Body of pancreas (tissue), 4 donors: Measurements from ENCODE around the gene CHRNG. TPM values are rescaled to one million over a fixed set of nuclear protein-coding genes. Genes with fewer than 3 reads are reported as not detected.

Source experiments
- ATAC-seq: fragments of 150-250 bp; one replicate; pipeline ENCODE4 v1.9.1; 2016
- DNase-seq, 4 donors: peaks; one replicate each; pipeline ENCODE4 v3.0.0-alpha.2; 2019
- H3K27ac ChIP-seq, 4 donors: fragments of 200-600 bp; sonication (generic); 1 replicate in 3 of 4; 2 replicates in 1 of 4; pipeline versions ENCODE4 v1.5.1 to v1.6.1; 2016 to 2019; ENCODE audit warnings: mild to moderate bottlenecking in 1 of 4, mixed read lengths in 1 of 4, moderate library complexity in 1 of 4
- H3K27me3 ChIP-seq, 2 donors: fragments of 200-600 bp; sonication (generic); one replicate each; pipeline ENCODE4 v1.6.0; 2016; ENCODE audit warnings: mild to moderate bottlenecking in 1 of 2
- H3K36me3 ChIP-seq, 2 donors: fragments of 200-600 bp; sonication (generic); replicated peaks in 1 of 2; 2 replicates each; pipeline ENCODE4 v1.5.1; 2016; ENCODE audit warnings: low read depth in 2 of 2; ENCODE audit not compliant: insufficient read depth in 1 of 2
- H3K4me1 ChIP-seq: fragments of 200-600 bp; sonication (generic); one replicate; pipeline ENCODE4 v1.6.0; 2016
- H3K4me3 ChIP-seq, 2 donors: fragments of 200-600 bp; sonication (generic); 1 replicate in 1 of 2; 2 replicates in 1 of 2; pipeline ENCODE4 v1.5.1; 2016 to 2019
- H3K9me3 ChIP-seq, 3 donors: fragments of 200-600 bp; sonication (generic); 1 replicate in 2 of 3; 2 replicates in 1 of 3; pipeline ENCODE4 v1.5.1; 2016
- POLR2A ChIP-seq, 3 donors: fragments of 450-650 bp; IDR thresholded peaks; one replicate each; pipeline ENCODE4 v1.6.1; 2016; ENCODE audit warnings: antibody characterized with exemption in 3 of 3, mild to moderate bottlenecking in 2 of 3
- WGBS, 2 donors: methylation state at CpG; one replicate each; pipeline ENCODE4 v1.1.5; 2017; 5-methylcytosine and 5-hydroxymethylcytosine counted together
- intact Hi-C: fragments of 100-400 bp; cut with DNase I; formaldehyde crosslinking; loops from one replicate; pipeline ENCODE4 v1.15.1; 2023
- total RNA-seq, 2 donors: library from RNA; depleted of rRNA; stranded (reverse); fragments of >200 nt; gene quantifications; one replicate each; pipeline ENCODE4 v1.1.0, GENCODE V29; 2016
- TF ChIP-seq, protein P1 (sequence below), 7 experiments: fragments of 450-650 bp in 4 of 7; fragments of 200-600 bp in 3 of 7; sonication (generic) in 3 of 7; IDR thresholded peaks; one replicate each; pipeline ENCODE4 v1.5.1; 2016 to 2019; ENCODE audit warnings: antibody characterized with exemption in 7 of 7

CHRNG gene
- total RNA-seq, 2 donors from 2014 or later: not detected

DNA sequence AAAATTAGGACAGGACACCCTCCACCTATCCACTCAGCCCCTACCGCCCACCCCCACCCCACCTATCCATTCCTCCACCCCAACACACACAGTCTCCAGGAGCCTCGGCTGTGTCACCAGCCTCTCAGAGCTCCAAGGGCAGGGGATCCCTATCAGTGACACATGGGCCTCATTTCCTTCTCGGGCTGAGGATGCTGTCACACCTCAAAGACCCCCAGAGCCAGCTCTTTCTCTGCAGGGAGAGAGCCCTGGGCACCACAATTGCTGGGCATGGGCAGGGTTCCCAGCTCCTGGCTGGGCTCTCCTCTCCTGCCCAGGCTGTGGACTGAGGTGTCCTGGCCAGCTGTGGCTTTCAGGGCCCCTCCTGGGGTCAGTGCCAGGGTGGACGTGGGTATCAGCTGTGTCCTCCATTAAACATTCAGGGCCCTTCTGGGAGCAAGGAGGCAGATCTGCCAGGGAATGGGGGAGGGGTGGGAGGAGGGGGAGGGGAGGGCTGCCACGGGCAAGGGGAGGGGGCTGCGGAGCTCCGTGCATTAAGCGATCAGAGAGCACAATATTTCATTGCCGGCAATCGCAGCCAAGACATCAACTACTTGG lies 37.6 kb upstream of the CHRNG start:
- DNase-seq: peak in 2 of 4 donors; percentile 19 to 36
- TF ChIP-seq, protein P1, sequence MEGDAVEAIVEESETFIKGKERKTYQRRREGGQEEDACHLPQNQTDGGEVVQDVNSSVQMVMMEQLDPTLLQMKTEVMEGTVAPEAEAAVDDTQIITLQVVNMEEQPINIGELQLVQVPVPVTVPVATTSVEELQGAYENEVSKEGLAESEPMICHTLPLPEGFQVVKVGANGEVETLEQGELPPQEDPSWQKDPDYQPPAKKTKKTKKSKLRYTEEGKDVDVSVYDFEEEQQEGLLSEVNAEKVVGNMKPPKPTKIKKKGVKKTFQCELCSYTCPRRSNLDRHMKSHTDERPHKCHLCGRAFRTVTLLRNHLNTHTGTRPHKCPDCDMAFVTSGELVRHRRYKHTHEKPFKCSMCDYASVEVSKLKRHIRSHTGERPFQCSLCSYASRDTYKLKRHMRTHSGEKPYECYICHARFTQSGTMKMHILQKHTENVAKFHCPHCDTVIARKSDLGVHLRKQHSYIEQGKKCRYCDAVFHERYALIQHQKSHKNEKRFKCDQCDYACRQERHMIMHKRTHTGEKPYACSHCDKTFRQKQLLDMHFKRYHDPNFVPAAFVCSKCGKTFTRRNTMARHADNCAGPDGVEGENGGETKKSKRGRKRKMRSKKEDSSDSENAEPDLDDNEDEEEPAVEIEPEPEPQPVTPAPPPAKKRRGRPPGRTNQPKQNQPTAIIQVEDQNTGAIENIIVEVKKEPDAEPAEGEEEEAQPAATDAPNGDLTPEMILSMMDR (IDR thresholded peaks at IDR 0.05): no peak
- no peak for TF ChIP-seq POLR2A (IDR thresholded peaks at IDR 0.05)
- H3K4me3 ChIP-seq: no peak overlapping the region
- no peaks in the 10 kb centered on the region for H3K9me3 ChIP-seq
- H3K4me1 ChIP-seq: peaks cover 22% of the 10 kb centered on the region
- WGBS, 2 donors: 38 to 46% methylated on average over 8 to 10 of the region's 10 CpGs
- peak overlapping the region in 3 of 4 donors; percentile 50 to 73 (median 61) for H3K27ac ChIP-seq
- peaks cover 0 to 6% of the 10 kb centered on the region in 2 donors for H3K27me3 ChIP-seq
- ATAC-seq: peak; percentile 21
- no peaks in the 10 kb centered on the region for H3K36me3 ChIP-seq
- intact Hi-C loops: no loop called here

GRCh38 chr2:232502511-232502910 lies 37.0 kb upstream of the CHRNG start:
- Histone ChIP-seq H3K36me3 (no peaks in the 10 kb centered on the region), H3K27ac (no peak overlapping the region), H3K27me3 (peaks cover 0 to 6% of the 10 kb centered on the region in 2 donors), H3K9me3 (no peaks in the 10 kb centered on the region), H3K4me3 (no peak overlapping the region), H3K4me1 (peaks cover 22% of the 10 kb centered on the region)
- intact Hi-C loops: no loop called here
- no peak for TF ChIP-seq POLR2A (IDR thresholded peaks at IDR 0.05)
- TF ChIP-seq, protein P1 (IDR thresholded peaks at IDR 0.05): no peak
- ATAC-seq (no peak), DNase-seq (peak in 1 of 4 donors; percentile 23)
- WGBS, 2 donors: 53 to 69% methylated on average over 12 to 14 of the region's 21 CpGs

GRCh38 chr2:232502911-232503808 lies 36.3 kb upstream of the CHRNG start:
- H3K36me3 ChIP-seq: no peaks in the 10 kb centered on the region
- H3K9me3 ChIP-seq: no peaks in the 10 kb centered on the region
- intact Hi-C loops: no loop called here
- peaks cover 22% of the 10 kb centered on the region for H3K4me1 ChIP-seq
- 23 to 37% methylated on average over 36 to 61 of the region's 75 CpGs for WGBS, 2 donors
- no peak overlapping the region for H3K27ac ChIP-seq
- DNase-seq (peak in 3 of 4 donors; percentile 23 to 32 (median 27)), ATAC-seq (peak; percentile 25)
- TF ChIP-seq, protein P1 (IDR thresholded peaks at IDR 0.05): no peak
- no peak for TF ChIP-seq POLR2A (IDR thresholded peaks at IDR 0.05)
- no peak overlapping the region for H3K4me3 ChIP-seq
- peaks cover 0 to 6% of the 10 kb centered on the region in 2 donors for H3K27me3 ChIP-seq

GRCh38 chr2:232503809-232504323 lies 35.6 kb upstream of the CHRNG start:
- Histone ChIP-seq H3K9me3 (no peaks in the 10 kb centered on the region), H3K4me3 (no peak overlapping the region), H3K27ac (no peak overlapping the region), H3K4me1 (peaks cover 22% of the 10 kb centered on the region), H3K36me3 (no peaks in the 10 kb centered on the region), H3K27me3 (peaks cover 0 to 6% of the 10 kb centered on the region in 2 donors)
- ATAC-seq: no peak
- intact Hi-C loops: no loop called here
- 59 to 75% methylated on average over 15 to 16 of the region's 16 CpGs for WGBS, 2 donors
- DNase-seq: no peak
- TF ChIP-seq, protein P1 (IDR thresholded peaks at IDR 0.05): no peak
- TF ChIP-seq POLR2A (IDR thresholded peaks at IDR 0.05): no peak
